HG03175 (cell line): ENCODE results near the gene MED16.
"Not testable (repeated sequence)": the region's sequence is repeated elsewhere in the genome, so short reads cannot be mapped to it uniquely, and the experiment has no call there.

Experiments used
- ATAC-seq: cut with Tn5 transposase; IDR thresholded peaks from one replicate; pipeline ENCODE4 v1.9.1; 2021; ENCODE audit warnings: mild to moderate bottlenecking, moderate library complexity; ENCODE audit not compliant: unreplicated experiment

Gene MED16

DNA sequence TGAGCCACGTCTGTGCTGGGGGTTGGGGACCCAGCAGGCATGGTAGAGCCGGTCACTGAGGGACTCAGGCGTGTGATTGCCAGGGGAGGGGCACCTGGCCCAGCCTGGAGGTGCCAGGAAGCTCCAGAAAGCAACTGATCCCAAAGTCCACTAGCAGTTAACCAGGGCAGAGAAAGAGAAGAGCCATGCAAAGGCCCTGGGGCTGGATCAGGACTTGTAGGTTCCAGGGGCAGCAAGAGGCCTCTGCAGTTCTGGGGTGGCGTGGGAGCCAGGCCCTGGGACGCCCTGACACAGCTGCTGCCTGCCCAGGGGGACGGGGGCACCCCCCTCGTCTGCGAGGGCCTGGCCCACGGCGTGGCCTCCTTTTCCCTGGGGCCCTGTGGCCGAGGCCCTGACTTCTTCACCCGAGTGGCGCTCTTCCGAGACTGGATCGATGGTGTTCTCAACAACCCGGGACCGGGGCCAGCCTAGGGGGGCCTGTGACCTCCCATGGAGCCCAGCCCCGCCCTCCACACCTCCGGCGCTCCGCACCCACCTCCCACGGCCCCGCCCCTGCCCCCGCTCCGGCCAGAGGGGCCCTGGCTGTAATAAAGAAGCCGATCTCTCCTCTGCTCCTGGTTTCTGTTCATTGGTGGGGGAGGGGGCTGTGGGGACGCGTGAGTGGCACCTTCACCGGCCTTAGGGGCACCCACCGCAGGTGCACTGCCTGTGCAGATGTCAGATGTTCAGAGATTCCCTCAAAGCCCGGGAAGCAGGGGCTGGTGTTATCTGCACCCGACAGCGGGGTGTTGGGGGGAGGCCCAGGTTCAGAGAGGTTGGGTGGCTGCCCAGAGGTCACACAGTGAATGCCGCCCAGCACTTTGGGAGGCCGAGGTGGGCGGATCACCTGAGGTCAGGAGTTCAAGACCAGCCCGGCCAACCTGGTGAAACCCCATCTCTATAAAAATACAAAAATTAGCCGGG is 61.3 kb downstream of the MED16 start:
- ATAC-seq, result no peak

- ATAC-seq, result no peak
These were observed 63.7 kb downstream of the MED16 start for GRCh38 chr19:829129-829758.

DNA sequence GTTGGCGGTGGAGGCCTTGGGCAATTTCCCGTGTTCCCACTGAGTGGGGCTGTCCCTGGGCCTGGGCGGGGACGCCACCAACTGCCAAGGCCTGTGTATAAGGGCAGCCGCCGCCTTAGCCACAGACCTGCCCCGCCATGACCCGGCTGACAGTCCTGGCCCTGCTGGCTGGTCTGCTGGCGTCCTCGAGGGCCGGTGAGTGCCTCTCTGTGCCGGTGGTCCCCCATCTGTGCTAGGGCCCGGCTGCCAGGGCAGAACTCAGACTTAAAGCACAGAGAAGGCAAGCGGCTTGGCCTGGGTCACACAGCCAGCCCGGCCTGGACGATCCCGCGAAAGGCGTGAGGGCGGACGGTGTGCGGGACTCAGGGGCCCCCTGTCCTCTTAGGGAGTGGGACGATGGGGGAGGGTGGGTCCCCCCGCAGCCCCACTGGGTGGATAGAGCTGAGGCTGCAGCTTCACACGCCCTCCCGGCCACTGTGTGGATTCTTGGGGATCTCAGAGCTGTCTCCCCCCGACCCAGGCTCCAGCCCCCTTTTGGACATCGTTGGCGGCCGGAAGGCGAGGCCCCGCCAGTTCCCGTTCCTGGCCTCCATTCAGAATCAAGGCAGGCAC is 65.2 kb downstream of the MED16 start, which contains the start of gene AZU1:
Gene AZU1 (plus strand): TSS at position 128 of the 612 bp plus-strand sequence. CDS start 10 bp downstream, at position 138.
- ATAC-seq, result no peak

DNA sequence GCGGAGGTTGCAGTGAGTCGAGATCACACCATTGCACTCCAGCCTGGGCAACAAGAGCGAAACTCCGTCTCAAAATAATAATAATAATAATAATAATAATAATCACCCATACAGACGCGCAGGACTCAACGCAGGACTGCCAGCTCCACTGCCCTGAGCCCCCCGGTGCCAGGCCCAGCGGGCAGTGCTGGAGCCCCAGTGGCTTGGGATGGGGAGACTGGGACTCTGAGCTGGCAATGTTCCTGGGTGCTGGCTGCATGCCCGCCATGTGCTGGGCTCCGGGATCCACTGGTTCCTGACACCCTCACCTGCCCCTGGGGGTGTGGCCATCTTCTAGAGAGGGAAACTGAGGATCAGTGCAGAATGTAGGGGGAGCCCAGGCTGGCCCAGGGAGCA is 65.7 kb downstream of the MED16 start:
- no peak for ATAC-seq

GRCh38 chr19:825897-826644 is 66.9 kb downstream of the MED16 start:
- ATAC-seq, result no peak

DNA sequence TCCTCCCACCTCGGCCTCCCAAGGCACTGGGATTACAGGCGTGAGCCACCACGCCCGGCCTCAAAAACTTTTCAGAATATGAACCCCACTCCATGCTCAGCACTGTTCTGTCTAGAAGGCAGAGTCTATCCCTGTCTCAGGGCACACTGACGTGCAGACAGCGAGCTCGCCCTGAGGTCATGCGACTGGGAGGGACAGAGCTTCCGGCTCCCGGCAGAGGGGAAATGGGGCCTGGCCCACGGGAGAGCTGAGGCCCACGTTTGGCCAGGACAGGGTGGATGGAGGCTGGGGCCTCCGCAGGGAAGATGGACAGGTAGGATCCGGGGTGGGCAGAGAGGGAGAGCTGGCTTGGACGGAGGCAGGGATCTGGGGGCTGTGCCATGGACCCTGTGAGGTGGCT is 68.1 kb downstream of the MED16 start:
- no peak for ATAC-seq

DNA sequence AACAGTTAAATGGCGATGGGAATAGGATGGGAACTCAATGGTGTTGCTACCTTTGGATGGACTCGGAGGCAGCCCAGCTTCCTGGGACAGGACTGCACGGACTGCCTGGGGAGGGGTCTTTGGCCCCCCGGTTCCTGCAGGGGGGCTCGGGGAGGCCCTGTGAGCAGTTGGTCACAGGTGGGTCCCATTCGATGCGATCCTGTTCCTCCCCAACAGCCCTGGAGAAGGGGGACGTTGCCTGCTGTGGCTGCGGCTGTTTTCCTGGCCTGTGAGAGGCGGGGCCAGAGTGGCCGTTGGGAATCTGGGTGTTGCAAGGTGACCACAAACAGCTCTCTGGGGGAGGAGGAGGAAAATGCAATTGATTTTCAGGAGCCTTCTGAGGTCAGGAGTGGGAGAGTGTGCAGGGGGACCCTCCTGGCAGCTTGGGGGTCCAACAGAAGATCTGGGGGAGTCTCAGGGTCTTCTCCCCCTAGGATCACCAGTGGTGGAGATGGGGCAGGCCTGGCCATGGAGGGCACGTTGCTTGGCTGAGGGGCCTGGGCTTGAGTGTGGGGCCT is 69.3 kb downstream of the MED16 start:
- ATAC-seq, result no peak

GRCh38 chr19:821825-822503 is 71.0 kb downstream of the MED16 start, which contains the start of gene PLPPR3:
TSS of gene PLPPR3 (minus strand) at chr19:821955. CDS start at chr19:821559, 396 bp downstream.
- no peak for ATAC-seq

- no peak for ATAC-seq
These were observed 71.7 kb downstream of the MED16 start for GRCh38 chr19:821231-821824.

DNA sequence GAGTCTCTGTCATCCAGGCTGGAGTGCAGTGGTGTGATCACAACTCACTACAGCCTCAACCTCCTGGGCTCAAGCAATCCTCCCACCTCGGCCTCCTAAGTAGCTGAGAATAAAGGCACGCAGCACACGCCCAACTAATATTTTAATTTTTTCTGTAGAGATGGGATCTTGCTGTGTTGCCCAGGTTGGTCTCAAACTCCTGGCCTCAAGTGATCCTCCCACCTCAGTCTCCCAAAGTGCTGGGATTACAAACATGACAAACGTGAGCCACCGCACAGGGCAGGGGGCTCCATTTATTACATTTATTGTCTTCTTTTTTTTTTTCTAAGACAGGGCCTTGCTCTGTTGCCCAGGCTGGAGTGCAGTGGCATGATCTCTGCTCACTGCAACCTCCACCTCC is 72.8 kb downstream of the MED16 start:
- ATAC-seq, result not testable (repeated sequence)
